A549 (cell line): ENCODE measurements around the gene GRK3.

Source experiments
- CEBPB ChIP-seq, 2 experiments: fragments of >200 bp in 1 of 2; sonication (Bioruptor Twin) in 1 of 2; formaldehyde crosslinking in 1 of 2; IDR thresholded peaks; 2 replicates each; pipeline ENCODE4 v1.6.1; 2012 to 2016
- CHD4 ChIP-seq: fragments of 200-600 bp; sonication (generic); IDR thresholded peaks from 2 replicates; pipeline ENCODE4 v1.6.1; 2016; ENCODE audit warnings: antibody characterized with exemption, mild to moderate bottlenecking, borderline replicate concordance
- EHMT2 ChIP-seq: fragments of 200-600 bp; sonication (generic); IDR thresholded peaks from 2 replicates; pipeline ENCODE4 v1.6.1; 2016; ENCODE audit warnings: antibody characterized with exemption, low read depth, mild to moderate bottlenecking, moderate library complexity
- POLR2A ChIP-seq: IDR thresholded peaks from 2 replicates; pipeline ENCODE4 v1.6.1; 2012; ENCODE audit warnings: mild to moderate bottlenecking, low read length
- ZSCAN20 ChIP-seq: fragments of 250-450 bp; sonication (Bioruptor Pico); IDR thresholded peaks from 2 replicates; pipeline ENCODE4 v1.8.0; 2022; ENCODE audit warnings: mild to moderate bottlenecking, moderate library complexity
- TF ChIP-seq, protein P1 (sequence below): fragments of >200 bp; sonication (Bioruptor Twin); formaldehyde crosslinking; IDR thresholded peaks from 3 replicates; pipeline ENCODE4 v1.5.1; 2016
- TF ChIP-seq, protein P2 (sequence below): fragments of 450-650 bp; IDR thresholded peaks from 2 replicates; pipeline ENCODE4 v1.6.1; 2014; ENCODE audit warnings: antibody characterized with exemption
- TF ChIP-seq, protein P3 (sequence below): IDR thresholded peaks from 2 replicates; pipeline ENCODE4 v1.6.1; 2012

DNA sequence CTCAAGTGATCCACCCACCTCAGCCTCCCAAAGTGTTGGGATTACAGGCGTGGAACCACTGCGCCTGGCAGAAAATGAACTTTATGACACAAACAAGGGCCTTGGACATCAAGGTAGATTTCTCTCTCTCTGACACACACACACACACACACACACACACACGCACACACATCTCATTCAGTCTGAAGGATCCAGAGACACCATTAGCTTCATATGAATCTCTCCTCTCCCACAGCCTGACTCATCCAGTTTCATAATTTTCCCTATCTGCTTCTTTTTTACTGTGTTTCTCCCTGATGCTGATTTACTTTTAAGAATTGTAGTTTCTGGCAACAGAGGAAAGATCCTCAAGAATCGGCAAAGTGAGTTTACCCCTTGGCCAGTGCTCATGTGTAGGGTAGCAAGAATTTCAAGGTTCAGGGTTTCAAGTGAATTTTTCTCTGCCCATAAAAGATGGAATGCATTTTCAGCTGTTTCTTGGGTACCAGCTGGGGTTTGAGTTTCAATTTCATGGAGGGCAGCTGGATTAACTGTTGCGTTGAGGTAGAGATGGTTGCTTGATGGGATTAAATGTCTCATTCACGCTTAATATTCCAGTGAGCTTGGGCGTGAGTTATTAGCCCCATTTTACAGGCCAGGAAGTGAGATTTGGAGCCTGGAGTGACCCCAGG lies 181.0 kb downstream of the GRK3 start:
- TF ChIP-seq, protein P1, sequence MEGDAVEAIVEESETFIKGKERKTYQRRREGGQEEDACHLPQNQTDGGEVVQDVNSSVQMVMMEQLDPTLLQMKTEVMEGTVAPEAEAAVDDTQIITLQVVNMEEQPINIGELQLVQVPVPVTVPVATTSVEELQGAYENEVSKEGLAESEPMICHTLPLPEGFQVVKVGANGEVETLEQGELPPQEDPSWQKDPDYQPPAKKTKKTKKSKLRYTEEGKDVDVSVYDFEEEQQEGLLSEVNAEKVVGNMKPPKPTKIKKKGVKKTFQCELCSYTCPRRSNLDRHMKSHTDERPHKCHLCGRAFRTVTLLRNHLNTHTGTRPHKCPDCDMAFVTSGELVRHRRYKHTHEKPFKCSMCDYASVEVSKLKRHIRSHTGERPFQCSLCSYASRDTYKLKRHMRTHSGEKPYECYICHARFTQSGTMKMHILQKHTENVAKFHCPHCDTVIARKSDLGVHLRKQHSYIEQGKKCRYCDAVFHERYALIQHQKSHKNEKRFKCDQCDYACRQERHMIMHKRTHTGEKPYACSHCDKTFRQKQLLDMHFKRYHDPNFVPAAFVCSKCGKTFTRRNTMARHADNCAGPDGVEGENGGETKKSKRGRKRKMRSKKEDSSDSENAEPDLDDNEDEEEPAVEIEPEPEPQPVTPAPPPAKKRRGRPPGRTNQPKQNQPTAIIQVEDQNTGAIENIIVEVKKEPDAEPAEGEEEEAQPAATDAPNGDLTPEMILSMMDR = no peak
- no peak for TF ChIP-seq EHMT2
- TF ChIP-seq, protein P2, sequence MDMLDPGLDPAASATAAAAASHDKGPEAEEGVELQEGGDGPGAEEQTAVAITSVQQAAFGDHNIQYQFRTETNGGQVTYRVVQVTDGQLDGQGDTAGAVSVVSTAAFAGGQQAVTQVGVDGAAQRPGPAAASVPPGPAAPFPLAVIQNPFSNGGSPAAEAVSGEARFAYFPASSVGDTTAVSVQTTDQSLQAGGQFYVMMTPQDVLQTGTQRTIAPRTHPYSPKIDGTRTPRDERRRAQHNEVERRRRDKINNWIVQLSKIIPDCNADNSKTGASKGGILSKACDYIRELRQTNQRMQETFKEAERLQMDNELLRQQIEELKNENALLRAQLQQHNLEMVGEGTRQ = no peak
- TF ChIP-seq, protein P3, sequence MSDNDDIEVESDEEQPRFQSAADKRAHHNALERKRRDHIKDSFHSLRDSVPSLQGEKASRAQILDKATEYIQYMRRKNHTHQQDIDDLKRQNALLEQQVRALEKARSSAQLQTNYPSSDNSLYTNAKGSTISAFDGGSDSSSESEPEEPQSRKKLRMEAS = no peak
- no peak for TF ChIP-seq POLR2A
- TF ChIP-seq CHD4 = no peak
- TF ChIP-seq ZSCAN20 (CRISPR knock-in tag) = no peak
- TF ChIP-seq CEBPB (IDR thresholded peaks at IDR 0.05) = no peak
